Stomach (tissue), 9 donors: Measurements from ENCODE around the gene NMT1. TPM values are rescaled to one million over a fixed set of nuclear protein-coding genes. Genes with fewer than 3 reads are reported as not detected.

Source experiments
- DNase-seq, 2 donors: peaks; one replicate each; pipeline versions ENCODE4 v3.0.0 to v3.0.0-alpha.2; 2013 to 2019
- H3K27ac ChIP-seq, 5 donors: fragments of 200-600 bp in 4 of 5; sonication (generic) in 4 of 5; one replicate each; pipeline ENCODE4 v1.5.1; 2013 to 2019; ENCODE audit warnings: mild to moderate bottlenecking in 1 of 5, moderate library complexity in 1 of 5
- H3K27me3 ChIP-seq, 3 donors: fragments of 200-600 bp; sonication (generic); one replicate each; pipeline ENCODE4 v1.5.1; 2017 to 2019; ENCODE audit warnings: mixed run types in 1 of 3
- H3K36me3 ChIP-seq, 4 donors: fragments of 200-600 bp; sonication (generic); 1 replicate in 3 of 4; 2 replicates in 1 of 4; pipeline ENCODE4 v1.5.1; 2016 to 2019
- H3K4me1 ChIP-seq, 4 donors: fragments of 200-600 bp; sonication (generic); one replicate each; pipeline ENCODE4 v1.5.1; 2016 to 2019
- H3K4me3 ChIP-seq, 4 donors: fragments of 200-600 bp; sonication (generic) in 3 of 4; one replicate each; pipeline ENCODE4 v1.5.1; 2016 to 2019; ENCODE audit warnings: mild to moderate bottlenecking in 1 of 4
- H3K9me3 ChIP-seq, 4 donors: fragments of 200-600 bp; sonication (generic); one replicate each; pipeline ENCODE4 v1.5.1; 2016 to 2019
- EP300 ChIP-seq: sonication (generic); formaldehyde crosslinking; IDR thresholded peaks from one replicate; pipeline ENCODE4 v1.6.1; 2017; ENCODE audit warnings: antibody characterized with exemption
- POLR2A ChIP-seq, 4 donors: fragments of 450-650 bp; IDR thresholded peaks; one replicate each; pipeline ENCODE4 v1.6.1; 2016; ENCODE audit warnings: antibody characterized with exemption in 4 of 4, control low read depth in 2 of 4, mild to moderate bottlenecking in 1 of 4, moderate library complexity in 1 of 4
- POLR2AphosphoS5 ChIP-seq, 3 donors: sonication (generic); formaldehyde crosslinking; IDR thresholded peaks; one replicate each; pipeline ENCODE4 v1.6.1; 2016; ENCODE audit warnings: antibody characterized with exemption in 3 of 3
- WGBS, 5 donors: extraction: QIAGEN DNeasy Blood & Tissue Kit in 3 of 5; methylation state at CpG; one replicate each; pipeline versions ENCODE4 v1.1.5 to v1.1.7; 2013 to 2018; 5-methylcytosine and 5-hydroxymethylcytosine counted together
- intact Hi-C: fragments of 100-400 bp; cut with DNase I; formaldehyde crosslinking; loops from one replicate; pipeline ENCODE4 v1.15.1; 2023; ENCODE audit warnings: low total_unique reads
- polyA plus RNA-seq, 3 donors: library from polyadenylated mRNA; stranded (reverse); fragments of 200-250 nt; gene quantifications; one replicate each; pipeline ENCODE4 v1.2.3, GENCODE V29; 2013
- total RNA-seq, 5 donors: library from RNA; depleted of rRNA; stranded (reverse); fragments of >200 nt; gene quantifications; one replicate each; pipeline versions ENCODE4 v1.1.0 to v1.2.3, GENCODE V29; 2014 to 2016
- TF ChIP-seq, protein P1 (sequence below), 7 experiments: fragments of 450-650 bp in 4 of 7; fragments of 200-600 bp in 3 of 7; sonication (generic) in 3 of 7; IDR thresholded peaks; one replicate each; pipeline ENCODE4 v1.5.1; 2016 to 2019; ENCODE audit warnings: antibody characterized with exemption in 7 of 7, control low read depth in 2 of 7, mild to moderate bottlenecking in 1 of 7
- donor health status: healthy with polysubstance abuse.
- donor health status: Bipolar disorder and iron deficiency.
- donor health status: healthy.

NMT1 gene
- total and polyA plus RNA-seq, 8 donors: 23.3 to 230 (median 73.5) TPM

DNA sequence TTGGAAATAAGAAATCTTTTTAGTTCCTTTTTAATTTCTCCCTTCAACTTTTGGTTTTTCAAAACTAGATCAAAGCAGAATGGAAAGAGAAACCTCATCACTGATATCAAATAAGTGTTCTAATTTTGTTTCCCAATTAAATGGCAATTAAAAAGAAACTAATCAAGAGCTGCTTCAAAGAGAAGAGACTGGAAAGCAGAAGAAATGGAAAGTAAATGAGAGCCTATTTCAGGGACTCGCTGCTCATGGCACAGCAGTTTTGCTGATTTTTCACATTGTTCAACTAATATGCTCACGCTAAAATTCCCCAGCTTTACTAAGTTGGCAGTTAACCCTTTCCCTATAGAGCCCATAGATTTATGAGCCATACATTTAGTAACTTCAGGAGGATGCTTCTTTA is 6.5 kb downstream of the NMT1 start:
- no peak for DNase-seq
- no peaks in the 10 kb centered on the region for H3K9me3 ChIP-seq
- TF ChIP-seq POLR2A (IDR thresholded peaks at IDR 0.05): no peak
- no peak for TF ChIP-seq POLR2AphosphoS5 (IDR thresholded peaks at IDR 0.05)
- TF ChIP-seq, protein P1, sequence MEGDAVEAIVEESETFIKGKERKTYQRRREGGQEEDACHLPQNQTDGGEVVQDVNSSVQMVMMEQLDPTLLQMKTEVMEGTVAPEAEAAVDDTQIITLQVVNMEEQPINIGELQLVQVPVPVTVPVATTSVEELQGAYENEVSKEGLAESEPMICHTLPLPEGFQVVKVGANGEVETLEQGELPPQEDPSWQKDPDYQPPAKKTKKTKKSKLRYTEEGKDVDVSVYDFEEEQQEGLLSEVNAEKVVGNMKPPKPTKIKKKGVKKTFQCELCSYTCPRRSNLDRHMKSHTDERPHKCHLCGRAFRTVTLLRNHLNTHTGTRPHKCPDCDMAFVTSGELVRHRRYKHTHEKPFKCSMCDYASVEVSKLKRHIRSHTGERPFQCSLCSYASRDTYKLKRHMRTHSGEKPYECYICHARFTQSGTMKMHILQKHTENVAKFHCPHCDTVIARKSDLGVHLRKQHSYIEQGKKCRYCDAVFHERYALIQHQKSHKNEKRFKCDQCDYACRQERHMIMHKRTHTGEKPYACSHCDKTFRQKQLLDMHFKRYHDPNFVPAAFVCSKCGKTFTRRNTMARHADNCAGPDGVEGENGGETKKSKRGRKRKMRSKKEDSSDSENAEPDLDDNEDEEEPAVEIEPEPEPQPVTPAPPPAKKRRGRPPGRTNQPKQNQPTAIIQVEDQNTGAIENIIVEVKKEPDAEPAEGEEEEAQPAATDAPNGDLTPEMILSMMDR (IDR thresholded peaks at IDR 0.05): no peak
- TF ChIP-seq EP300: no peak
- peaks cover 19 to 62% (median 42%) of the 10 kb centered on the region in 4 donors for H3K4me1 ChIP-seq
- no peak overlapping the region for H3K4me3 ChIP-seq
- H3K27ac ChIP-seq: no peak overlapping the region
- intact Hi-C loops: no loop called here
- H3K27me3 ChIP-seq: no peaks in the 10 kb centered on the region
- 71 to 93% (median 80%) methylated on average over 2 of the region's 2 CpGs for WGBS, 5 donors
- peaks cover 10 to 49% (median 33%) of the 10 kb centered on the region in 4 donors for H3K36me3 ChIP-seq

DNA sequence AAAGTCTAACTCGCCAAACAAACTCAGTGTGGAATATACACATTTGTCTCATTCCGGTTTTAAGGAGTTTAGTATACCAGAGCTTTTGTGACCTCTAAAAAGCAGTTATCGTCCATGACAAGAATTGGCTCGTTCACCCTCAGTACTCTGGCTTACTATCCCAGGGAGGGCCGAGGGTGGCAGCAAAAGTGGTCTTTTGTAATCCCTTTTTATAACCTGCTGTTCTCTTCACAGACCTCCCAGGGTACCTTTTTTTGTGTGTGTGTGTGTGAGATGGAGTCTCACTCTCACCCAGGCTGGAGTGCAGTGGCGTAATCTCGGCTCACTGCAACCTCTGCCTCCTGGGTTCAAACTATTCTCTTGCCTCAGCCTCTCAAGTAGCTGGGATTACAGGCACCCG is 8.9 kb downstream of the NMT1 start:
- intact Hi-C loops: no loop called here
- peaks cover 10 to 68% (median 45%) of the 10 kb centered on the region in 4 donors for H3K36me3 ChIP-seq
- no peak overlapping the region for H3K27ac ChIP-seq
- TF ChIP-seq, protein P1 (IDR thresholded peaks at IDR 0.05): no peak
- TF ChIP-seq POLR2A (IDR thresholded peaks at IDR 0.05): no peak
- TF ChIP-seq POLR2AphosphoS5 (IDR thresholded peaks at IDR 0.05): no peak
- no peak for TF ChIP-seq EP300
- H3K4me1 ChIP-seq: peaks cover 0 to 61% (median 27%) of the 10 kb centered on the region in 4 donors
- H3K4me3 ChIP-seq: no peak overlapping the region
- 80 to 91% (median 89%) methylated on average over 8 of the region's 8 CpGs for WGBS, 5 donors
- H3K9me3 ChIP-seq: no peaks in the 10 kb centered on the region
- H3K27me3 ChIP-seq: no peaks in the 10 kb centered on the region
- DNase-seq: no peak

DNA sequence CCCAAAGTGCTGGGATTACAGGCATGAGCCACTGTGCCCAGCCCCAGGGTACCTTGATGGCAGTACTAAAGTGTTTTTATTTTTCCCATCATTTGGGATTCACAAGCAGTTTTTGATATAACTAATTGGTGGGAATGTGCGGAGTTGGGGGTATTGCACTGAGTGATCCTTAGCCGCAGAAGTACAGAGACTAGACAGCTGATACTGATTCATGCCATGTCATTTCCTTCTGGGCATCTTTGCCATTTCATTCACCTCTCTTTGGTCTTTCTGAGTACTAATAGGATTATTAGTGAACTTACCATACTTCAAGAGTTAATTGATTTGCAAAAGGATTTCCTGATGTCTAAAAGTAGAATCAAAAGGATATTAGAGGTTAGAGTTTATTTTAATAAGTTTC is 9.7 kb downstream of the NMT1 start:
- Histone ChIP-seq H3K27ac (no peak overlapping the region), H3K4me3 (no peak overlapping the region), H3K9me3 (no peaks in the 10 kb centered on the region), H3K36me3 (peaks cover 10 to 69% (median 50%) of the 10 kb centered on the region in 4 donors), H3K27me3 (no peaks in the 10 kb centered on the region), H3K4me1 (peaks cover 0 to 57% (median 23%) of the 10 kb centered on the region in 4 donors)
- TF ChIP-seq EP300 (no peak), POLR2AphosphoS5 (IDR thresholded peaks at IDR 0.05) (no peak), POLR2A (IDR thresholded peaks at IDR 0.05) (no peak)
- TF ChIP-seq, protein P1 (IDR thresholded peaks at IDR 0.05): no peak
- 85 to 97% (median 94%) methylated on average over 2 of the region's 2 CpGs for WGBS, 5 donors
- intact Hi-C loops: no loop called here
- DNase-seq: no peak

DNA sequence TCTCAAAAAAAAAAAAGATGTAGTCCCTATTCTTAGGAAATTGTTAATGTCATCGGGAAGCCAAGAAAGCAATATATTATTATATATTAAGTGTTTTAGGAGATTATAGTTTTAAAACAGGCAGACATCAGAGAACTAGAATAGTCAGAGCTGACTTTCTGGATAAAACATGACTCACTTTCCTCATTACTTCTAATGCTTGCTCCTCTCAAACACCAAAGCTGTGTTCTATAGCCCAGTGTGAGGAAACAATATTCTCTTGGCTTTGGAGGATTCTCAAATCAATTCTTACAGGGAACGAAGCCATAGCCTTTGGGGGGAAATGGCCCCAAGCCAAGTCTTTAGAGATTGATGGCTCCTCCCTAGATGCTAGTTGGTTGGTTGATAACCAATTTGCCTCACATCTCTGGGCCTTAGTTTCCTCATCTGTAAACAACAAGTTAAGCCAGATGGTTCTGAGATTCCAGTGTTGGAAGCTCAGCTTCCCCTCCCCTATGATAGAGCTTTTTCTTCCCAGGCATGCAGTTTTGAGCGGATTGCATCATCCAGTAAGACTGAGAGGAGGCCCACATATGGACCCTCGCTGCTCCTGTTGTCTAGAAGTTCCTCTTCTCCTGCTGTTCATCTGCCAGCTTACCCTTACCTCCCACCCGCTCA is 12.4 kb downstream of the NMT1 start:
- Histone ChIP-seq H3K36me3 (peaks cover 10 to 66% (median 47%) of the 10 kb centered on the region in 4 donors), H3K4me1 (peaks cover 0 to 62% (median 29%) of the 10 kb centered on the region in 4 donors), H3K27ac (peak overlapping the region in 4 of 5 donors; percentile 32 to 85 (median 76)), H3K27me3 (no peaks in the 10 kb centered on the region), H3K4me3 (no peak overlapping the region), H3K9me3 (no peaks in the 10 kb centered on the region)
- TF ChIP-seq POLR2AphosphoS5 (IDR thresholded peaks at IDR 0.05) (peak in 2 of 3 donors; percentile 41 to 56), POLR2A (IDR thresholded peaks at IDR 0.05) (no peak)
- WGBS, 5 donors: 64 to 85% (median 74%) methylated on average over 5 of the region's 5 CpGs
- peak in 1 of 2 donors; percentile 59 for DNase-seq
- intact Hi-C loops: no loop called here

DNA sequence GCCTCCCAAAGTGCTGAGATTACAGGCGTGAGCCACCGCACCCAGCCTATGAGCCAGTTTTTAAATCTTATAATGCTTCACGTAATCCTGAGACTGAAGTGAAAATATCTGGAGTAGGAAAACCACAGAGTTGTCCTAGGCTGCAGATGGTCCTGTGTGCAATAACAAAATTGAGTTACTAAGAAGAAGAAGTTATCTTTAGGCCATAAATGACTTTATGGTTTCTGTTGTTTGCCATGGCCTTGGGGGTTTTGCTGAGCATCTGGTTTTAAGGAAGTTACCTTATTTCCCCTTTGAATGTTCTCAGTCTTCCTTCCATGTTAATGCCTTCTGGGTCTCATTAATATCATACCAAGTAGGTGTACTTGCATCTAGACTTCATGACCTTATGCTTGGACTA is 16.5 kb downstream of the NMT1 start:
- TF ChIP-seq, protein P1 (IDR thresholded peaks at IDR 0.05): no peak
- TF ChIP-seq POLR2AphosphoS5 (IDR thresholded peaks at IDR 0.05): no peak
- no peak for TF ChIP-seq POLR2A (IDR thresholded peaks at IDR 0.05)
- no peak for TF ChIP-seq EP300
- intact Hi-C loops: no loop called here
- Histone ChIP-seq H3K36me3 (peaks cover 10 to 62% (median 56%) of the 10 kb centered on the region in 4 donors), H3K4me3 (no peak overlapping the region), H3K9me3 (no peaks in the 10 kb centered on the region), H3K27me3 (no peaks in the 10 kb centered on the region), H3K4me1 (peaks cover 0 to 48% (median 21%) of the 10 kb centered on the region in 4 donors), H3K27ac (peak overlapping the region in 4 of 5 donors; percentile 15 to 75 (median 30))
- WGBS, 5 donors: 81 to 90% (median 86%) methylated on average over 3 of the region's 3 CpGs
- no peak for DNase-seq
